Measurements from ENCODE around the gene RSL24D1.

The RSL24D1 gene

DNA sequence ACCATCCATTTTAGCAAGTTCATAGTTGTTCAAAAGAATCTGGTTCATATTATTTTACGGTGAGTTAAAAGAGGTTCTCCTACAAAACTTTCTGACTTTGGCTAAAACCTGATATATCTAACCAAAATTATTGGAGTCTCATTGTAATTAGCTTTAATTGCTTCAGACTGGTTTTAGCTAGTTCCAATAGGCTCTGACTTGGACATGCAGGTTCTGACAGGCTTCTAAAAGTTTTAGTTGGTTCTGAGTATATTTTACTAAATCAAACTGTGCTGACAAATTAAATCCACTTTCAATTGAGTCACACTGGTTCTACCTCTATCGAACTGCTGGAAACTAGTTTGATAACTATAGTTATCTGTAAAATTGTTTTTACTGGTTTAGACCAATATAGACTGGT lies 42.1 kb upstream of the RSL24D1 start:
- no peak overlapping the region for H3K4me3 ChIP-seq (ENCODE audit: insufficient read depth, low read length, poor library complexity, severe bottlenecking)
- H3K4me2 ChIP-seq (ENCODE audit: low read depth, low read length, poor library complexity, severe bottlenecking), result no peak overlapping the region
- H4K20me1 ChIP-seq (ENCODE audit: low read depth, low read length), result no peaks in the 10 kb centered on the region
- no peak overlapping the region for H3K27ac ChIP-seq (ENCODE audit: low read depth, low read length)
- H3F3A ChIP-seq (ENCODE audit: insufficient read depth), result no peaks in the 10 kb centered on the region
- H3K79me2 ChIP-seq (ENCODE audit: insufficient read depth, low read length), result no peaks in the 10 kb centered on the region
- H3K9ac ChIP-seq (ENCODE audit: low read length), result no peak overlapping the region
- no peaks in the 10 kb centered on the region for H3K36me3 ChIP-seq (ENCODE audit: low read length)
- H3K9me2 ChIP-seq (replicated peaks; ENCODE audit: insufficient read depth, low read length), result no peaks in the 10 kb centered on the region
- no peak for TF ChIP-seq EZH2phosphoT487 (conservative IDR thresholded peaks at IDR 0.05; ENCODE audit: low read length)
- TF ChIP-seq CTCF (IDR thresholded peaks at IDR 0.05; ENCODE audit: insufficient read depth, low read length, poor library complexity, severe bottlenecking), result no peak
- no peaks in the 10 kb centered on the region for H3K9me3 ChIP-seq (ENCODE audit: insufficient read depth, low read length)
- H3K27me3 ChIP-seq (ENCODE audit: low read length), result no peaks in the 10 kb centered on the region
- H2AFZ ChIP-seq (ENCODE audit: low read depth, low read length, severe bottlenecking), result no peak overlapping the region

DNA sequence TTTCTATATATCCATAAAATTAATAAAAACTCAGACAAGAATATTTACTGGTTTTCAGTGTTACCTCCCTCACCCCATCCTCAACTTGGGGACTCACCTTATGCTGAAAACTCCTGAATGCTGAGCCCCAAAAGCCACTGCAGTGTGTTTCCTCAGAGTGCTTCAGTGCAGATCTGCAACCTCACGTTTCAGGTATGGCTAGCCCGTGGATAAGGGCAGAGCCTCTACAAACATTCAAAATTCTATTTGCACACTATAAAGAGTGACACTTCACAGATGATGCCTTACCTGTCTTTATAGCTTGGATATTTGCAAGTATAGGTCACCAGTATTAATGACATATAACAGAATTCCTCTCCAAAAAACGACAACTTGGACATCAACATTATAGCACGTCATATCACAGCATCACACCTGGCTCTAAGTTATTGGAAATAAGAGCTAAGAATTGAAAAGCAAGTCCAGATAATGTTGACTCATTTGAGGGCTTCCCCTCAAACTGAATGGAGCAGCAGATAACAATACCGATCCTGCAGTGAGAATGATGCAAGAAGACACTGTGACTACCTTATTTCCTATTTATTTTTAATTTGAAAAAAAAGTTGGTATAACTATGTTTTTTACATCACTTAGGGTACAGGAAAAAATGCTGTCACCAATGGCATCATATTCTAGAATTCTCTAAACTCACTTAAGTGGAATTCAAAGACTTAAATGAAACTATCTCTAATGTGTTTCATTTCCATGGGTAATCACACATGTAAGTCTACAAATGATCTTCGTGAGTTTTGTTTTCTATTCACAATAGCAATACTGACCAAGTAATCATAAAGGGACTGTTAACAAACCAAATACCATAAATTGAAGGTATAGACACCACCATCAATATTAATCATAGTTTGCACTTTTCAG lies 40.7 kb upstream of the RSL24D1 start:
- Histone ChIP-seq H4K20me1 (ENCODE audit: low read depth, low read length) (no peaks in the 10 kb centered on the region), H3K4me2 (ENCODE audit: low read depth, low read length, poor library complexity, severe bottlenecking) (no peak overlapping the region), H3K27ac (ENCODE audit: low read depth, low read length) (no peak overlapping the region), H2AFZ (ENCODE audit: low read depth, low read length, severe bottlenecking) (no peak overlapping the region), H3K9ac (ENCODE audit: low read length) (no peak overlapping the region), H3K79me2 (ENCODE audit: insufficient read depth, low read length) (no peaks in the 10 kb centered on the region), H3K4me3 (ENCODE audit: insufficient read depth, low read length, poor library complexity, severe bottlenecking) (no peak overlapping the region), H3K9me2 (replicated peaks; ENCODE audit: insufficient read depth, low read length) (no peaks in the 10 kb centered on the region), H3K36me3 (ENCODE audit: low read length) (no peaks in the 10 kb centered on the region), H3K27me3 (ENCODE audit: low read length) (no peaks in the 10 kb centered on the region), H3F3A (ENCODE audit: insufficient read depth) (no peaks in the 10 kb centered on the region), H3K9me3 (ENCODE audit: insufficient read depth, low read length) (no peaks in the 10 kb centered on the region)
- no peak for TF ChIP-seq CTCF (IDR thresholded peaks at IDR 0.05; ENCODE audit: insufficient read depth, low read length, poor library complexity, severe bottlenecking)
- no peak for TF ChIP-seq EZH2phosphoT487 (conservative IDR thresholded peaks at IDR 0.05; ENCODE audit: low read length)

DNA sequence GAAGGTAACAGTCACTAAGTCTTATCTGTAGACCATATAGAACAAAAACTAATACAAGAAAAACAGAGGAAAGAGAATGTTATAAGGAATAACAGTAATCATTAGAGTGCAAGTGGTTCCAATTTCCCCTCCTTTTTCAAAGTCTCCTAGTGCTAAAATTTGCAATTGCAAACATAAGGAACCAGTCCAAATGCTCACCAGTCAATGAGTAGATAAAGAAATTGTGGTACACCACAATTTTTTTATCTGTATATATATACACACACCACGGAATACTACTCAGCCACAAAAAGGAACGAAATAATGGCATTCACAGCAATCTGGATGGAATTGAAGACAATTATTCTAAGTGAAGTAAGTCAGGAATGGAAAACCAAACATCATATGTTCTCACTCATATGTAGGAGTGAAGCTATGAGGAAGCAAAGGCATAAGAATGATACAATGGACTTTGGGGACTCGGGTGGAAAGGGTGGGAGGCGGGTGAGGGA lies 38.9 kb upstream of the RSL24D1 start:
- Histone ChIP-seq H3F3A (ENCODE audit: insufficient read depth) (no peaks in the 10 kb centered on the region), H3K9me2 (replicated peaks; ENCODE audit: insufficient read depth, low read length) (no peaks in the 10 kb centered on the region), H2AFZ (ENCODE audit: low read depth, low read length, severe bottlenecking) (no peak overlapping the region), H3K9me3 (ENCODE audit: insufficient read depth, low read length) (no peaks in the 10 kb centered on the region), H3K79me2 (ENCODE audit: insufficient read depth, low read length) (no peaks in the 10 kb centered on the region), H4K20me1 (ENCODE audit: low read depth, low read length) (no peaks in the 10 kb centered on the region), H3K4me3 (ENCODE audit: insufficient read depth, low read length, poor library complexity, severe bottlenecking) (no peak overlapping the region), H3K36me3 (ENCODE audit: low read length) (no peaks in the 10 kb centered on the region), H3K4me2 (ENCODE audit: low read depth, low read length, poor library complexity, severe bottlenecking) (no peak overlapping the region), H3K27me3 (ENCODE audit: low read length) (no peaks in the 10 kb centered on the region), H3K27ac (ENCODE audit: low read depth, low read length) (no peak overlapping the region), H3K9ac (ENCODE audit: low read length) (no peak overlapping the region)
- TF ChIP-seq EZH2phosphoT487 (conservative IDR thresholded peaks at IDR 0.05; ENCODE audit: low read length), result no peak
- TF ChIP-seq CTCF (IDR thresholded peaks at IDR 0.05; ENCODE audit: insufficient read depth, low read length, poor library complexity, severe bottlenecking), result no peak
